A549 (cell line): Measurements from ENCODE around the gene ARG2. TPM values are rescaled to one million over a fixed set of nuclear protein-coding genes. Genes with fewer than 3 reads are reported as not detected.
A peak's percentile ranks its signal among the peaks of the same experiment; 100 is the strongest.

ENCODE experiments used
- ATAC-seq, 2 experiments: fragments of 200-7000 bp in 1 of 2; fragments of >200 bp in 1 of 2; cut with Nextera tagmentation in 1 of 2; cut with Tn5 transposase in 1 of 2; 3 replicates each; pipeline versions ENCODE4 v1.8.0 to v1.9.1; 2018 to 2020; ENCODE audit warnings: mild to moderate bottlenecking in 1 of 2, moderate library complexity in 1 of 2
- CTCF ChIA-PET: fragments of 300-600 bp; sonication (Branson Sonifier 250); formaldehyde crosslinking; extraction: SDS; loops from one replicate; lab custom pipeline; 2021; ENCODE audit warnings: antibody characterized with exemption, inconsistent platforms; lab: Yijun Ruan, JAX
- POLR2A ChIA-PET: fragments of 350-600 bp; formaldehyde crosslinking; extraction: SDS; loops from one replicate; lab custom pipeline; 2021; ENCODE audit warnings: antibody characterized with exemption, inconsistent platforms; lab: Yijun Ruan, JAX
- DNase-seq, 2 experiments: peaks; one replicate each; pipeline versions ENCODE4 v3.0.0 to v3.0.0-alpha.2; 2011 to 2016; ENCODE audit warnings: low read depth in 1 of 2, low spot score in 1 of 2
- FAIRE-seq: peaks from 2 replicates; lab custom pipeline; 2011; peaks lifted over from hg19 to GRCh38; lab: Jason Lieb, UNC
- H3K27ac ChIP-seq, 2 experiments: fragments of >200 bp; sonication (Bioruptor Twin); formaldehyde crosslinking; 3 replicates each; pipeline ENCODE4 v1.5.1; 2016 to 2017
- H3K4me1 ChIP-seq: fragments of >200 bp; sonication (Bioruptor Twin); formaldehyde crosslinking; 3 replicates; pipeline ENCODE4 v1.6.1; 2016
- H3K4me2 ChIP-seq: fragments of >200 bp; sonication (Bioruptor Twin); formaldehyde crosslinking; 3 replicates; pipeline ENCODE4 v1.6.1; 2016
- H3K4me3 ChIP-seq: fragments of >200 bp; sonication (Bioruptor Twin); formaldehyde crosslinking; 3 replicates; pipeline ENCODE4 v1.5.1; 2016
- H3K9me3 ChIP-seq: fragments of >200 bp; sonication (Bioruptor Twin); formaldehyde crosslinking; 3 replicates; pipeline ENCODE4 v1.6.1; 2016
- CBX8 ChIP-seq: fragments of 200-600 bp; sonication (generic); IDR thresholded peaks from 2 replicates; pipeline ENCODE4 v1.6.1; 2016
- EHF ChIP-seq: fragments of 250-450 bp; sonication (Bioruptor Pico); IDR thresholded peaks from 2 replicates; pipeline ENCODE4 v1.5.0; 2020; ENCODE audit warnings: mild to moderate bottlenecking
- ESRRA ChIP-seq: fragments of 150-350 bp; IDR thresholded peaks from 2 replicates; pipeline ENCODE4 v1.6.1; 2014; ENCODE audit warnings: mild to moderate bottlenecking, low read length, borderline replicate concordance
- FOSB ChIP-seq: fragments of 250-450 bp; sonication (Bioruptor Pico); IDR thresholded peaks from 2 replicates; pipeline ENCODE4 v1.5.0; 2020; ENCODE audit warnings: mild to moderate bottlenecking, moderate library complexity
- GATA3 ChIP-seq: IDR thresholded peaks from 2 replicates; pipeline ENCODE4 v1.6.1; 2012; ENCODE audit warnings: borderline replicate concordance
- HDAC2 ChIP-seq: fragments of 200-600 bp; sonication (generic); IDR thresholded peaks from 2 replicates; pipeline ENCODE4 v1.6.1; 2016
- HOXB5 ChIP-seq: fragments of 250-450 bp; sonication (Bioruptor Pico); IDR thresholded peaks from 2 replicates; pipeline ENCODE4 v1.5.0; 2020; ENCODE audit warnings: mild to moderate bottlenecking, moderate library complexity
- JUN ChIP-seq, 2 experiments: fragments of >200 bp; sonication (Bioruptor Twin); formaldehyde crosslinking; IDR thresholded peaks; 2 replicates in 1 of 2; 3 replicates in 1 of 2; pipeline ENCODE4 v1.6.1; 2016 to 2017
- MAFK ChIP-seq: fragments of 450-650 bp; IDR thresholded peaks from 2 replicates; pipeline ENCODE4 v1.6.1; 2014; ENCODE audit not compliant: partially characterized antibody
- MAZ ChIP-seq: fragments of 150-350 bp; IDR thresholded peaks from 2 replicates; pipeline ENCODE4 v1.6.1; 2014; ENCODE audit warnings: antibody characterized with exemption, low read depth, low read length, borderline replicate concordance
- SMC3 ChIP-seq: fragments of >200 bp; sonication (Bioruptor Twin); formaldehyde crosslinking; IDR thresholded peaks from 3 replicates; pipeline ENCODE4 v1.6.1; 2018; ENCODE audit warnings: inconsistent platforms
- ZNF302 ChIP-seq: fragments of 250-450 bp; sonication (Bioruptor Pico); IDR thresholded peaks from 2 replicates; pipeline ENCODE4 v1.9.0; 2021; ENCODE audit warnings: inconsistent platforms, mild to moderate bottlenecking, moderate library complexity
- WGBS: methylation state at CpG from one replicate; pipeline ENCODE4 v1.1.6; 2017; ENCODE audit errors: missing lambda C conversion rate; 5-methylcytosine and 5-hydroxymethylcytosine counted together
- polyA plus RNA-seq, 4 experiments: library from polyadenylated mRNA; depleted of rRNA in 3 of 4; stranded (reverse); fragments of >200 nt; fragmentation: RNase III in 1 of 4; extraction: RNeasy Plus Mini Kit Qiagen cat#74134 plus additional on column Dnase treatment in 1 of 4; gene quantifications; 2 replicates in 3 of 4; 3 replicates in 1 of 4; pipeline ENCODE4 v1.2.3, GENCODE V29; 2011 to 2017
- TF ChIP-seq, protein P1 (sequence below): fragments of 150-350 bp; IDR thresholded peaks from 2 replicates; pipeline ENCODE4 v1.6.1; 2014; ENCODE audit warnings: low read depth, mild to moderate bottlenecking, low read length
- TF ChIP-seq, protein P2 (sequence below): fragments of >200 bp; sonication (Bioruptor Twin); formaldehyde crosslinking; IDR thresholded peaks from 3 replicates; pipeline ENCODE4 v1.5.1; 2016

The ARG2 gene
- polyA plus RNA-seq, 2 of the 4 experiments (the other 2 are of a cell fraction): 1.8 to 2.5 TPM

DNA sequence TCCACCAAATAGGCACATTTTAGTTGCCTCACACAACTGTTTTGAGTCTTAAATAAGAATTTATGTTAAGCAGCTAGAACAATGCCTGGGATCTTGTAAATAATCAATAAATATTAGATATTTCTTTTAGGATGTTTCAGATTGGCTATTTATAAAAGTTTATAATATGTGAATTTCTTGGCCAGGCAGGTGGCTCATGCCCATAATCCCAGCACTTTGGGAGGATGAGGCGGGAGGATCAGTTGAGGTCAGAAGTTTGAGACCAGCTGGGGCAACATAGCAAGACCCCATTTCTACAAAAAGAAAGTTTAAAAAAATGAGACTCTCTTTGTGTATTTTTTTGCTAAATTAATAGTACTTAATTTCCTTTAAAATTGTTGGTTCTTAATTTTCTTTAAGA lies 21.8 kb downstream of the ARG2 start:
- Histone ChIP-seq H3K4me2 (no peak overlapping the region), H3K27ac (no peak overlapping the region), H3K4me1 (peaks cover 2% of the 10 kb centered on the region; the same call in 2 of the 3 replicates), H3K9me3 (no peaks in the 10 kb centered on the region), H3K4me3 (no peak overlapping the region)
- TF ChIP-seq CBX8 (no peak), HOXB5 (CRISPR knock-in tag) (no peak), ESRRA (no peak), GATA3 (no peak), SMC3 (no peak), MAFK (no peak), FOSB (no peak)
- TF ChIP-seq, protein P1, sequence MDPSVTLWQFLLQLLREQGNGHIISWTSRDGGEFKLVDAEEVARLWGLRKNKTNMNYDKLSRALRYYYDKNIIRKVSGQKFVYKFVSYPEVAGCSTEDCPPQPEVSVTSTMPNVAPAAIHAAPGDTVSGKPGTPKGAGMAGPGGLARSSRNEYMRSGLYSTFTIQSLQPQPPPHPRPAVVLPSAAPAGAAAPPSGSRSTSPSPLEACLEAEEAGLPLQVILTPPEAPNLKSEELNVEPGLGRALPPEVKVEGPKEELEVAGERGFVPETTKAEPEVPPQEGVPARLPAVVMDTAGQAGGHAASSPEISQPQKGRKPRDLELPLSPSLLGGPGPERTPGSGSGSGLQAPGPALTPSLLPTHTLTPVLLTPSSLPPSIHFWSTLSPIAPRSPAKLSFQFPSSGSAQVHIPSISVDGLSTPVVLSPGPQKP: no peak
- TF ChIP-seq, protein P2, sequence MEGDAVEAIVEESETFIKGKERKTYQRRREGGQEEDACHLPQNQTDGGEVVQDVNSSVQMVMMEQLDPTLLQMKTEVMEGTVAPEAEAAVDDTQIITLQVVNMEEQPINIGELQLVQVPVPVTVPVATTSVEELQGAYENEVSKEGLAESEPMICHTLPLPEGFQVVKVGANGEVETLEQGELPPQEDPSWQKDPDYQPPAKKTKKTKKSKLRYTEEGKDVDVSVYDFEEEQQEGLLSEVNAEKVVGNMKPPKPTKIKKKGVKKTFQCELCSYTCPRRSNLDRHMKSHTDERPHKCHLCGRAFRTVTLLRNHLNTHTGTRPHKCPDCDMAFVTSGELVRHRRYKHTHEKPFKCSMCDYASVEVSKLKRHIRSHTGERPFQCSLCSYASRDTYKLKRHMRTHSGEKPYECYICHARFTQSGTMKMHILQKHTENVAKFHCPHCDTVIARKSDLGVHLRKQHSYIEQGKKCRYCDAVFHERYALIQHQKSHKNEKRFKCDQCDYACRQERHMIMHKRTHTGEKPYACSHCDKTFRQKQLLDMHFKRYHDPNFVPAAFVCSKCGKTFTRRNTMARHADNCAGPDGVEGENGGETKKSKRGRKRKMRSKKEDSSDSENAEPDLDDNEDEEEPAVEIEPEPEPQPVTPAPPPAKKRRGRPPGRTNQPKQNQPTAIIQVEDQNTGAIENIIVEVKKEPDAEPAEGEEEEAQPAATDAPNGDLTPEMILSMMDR: no peak
- 92% methylated on average over 1 of the region's 1 CpG for WGBS
- FAIRE-seq (no peak), DNase-seq (no peak), ATAC-seq (no peak)
- ChIA-PET CTCF (interaction anchor here (1.2 to 1.5 kb wide), 2 partner anchors 13 to 21 kb away, joined by 3 to 4 read pairs; partner anchors contain the start of gene ARG2), POLR2A (no interaction called here)

DNA sequence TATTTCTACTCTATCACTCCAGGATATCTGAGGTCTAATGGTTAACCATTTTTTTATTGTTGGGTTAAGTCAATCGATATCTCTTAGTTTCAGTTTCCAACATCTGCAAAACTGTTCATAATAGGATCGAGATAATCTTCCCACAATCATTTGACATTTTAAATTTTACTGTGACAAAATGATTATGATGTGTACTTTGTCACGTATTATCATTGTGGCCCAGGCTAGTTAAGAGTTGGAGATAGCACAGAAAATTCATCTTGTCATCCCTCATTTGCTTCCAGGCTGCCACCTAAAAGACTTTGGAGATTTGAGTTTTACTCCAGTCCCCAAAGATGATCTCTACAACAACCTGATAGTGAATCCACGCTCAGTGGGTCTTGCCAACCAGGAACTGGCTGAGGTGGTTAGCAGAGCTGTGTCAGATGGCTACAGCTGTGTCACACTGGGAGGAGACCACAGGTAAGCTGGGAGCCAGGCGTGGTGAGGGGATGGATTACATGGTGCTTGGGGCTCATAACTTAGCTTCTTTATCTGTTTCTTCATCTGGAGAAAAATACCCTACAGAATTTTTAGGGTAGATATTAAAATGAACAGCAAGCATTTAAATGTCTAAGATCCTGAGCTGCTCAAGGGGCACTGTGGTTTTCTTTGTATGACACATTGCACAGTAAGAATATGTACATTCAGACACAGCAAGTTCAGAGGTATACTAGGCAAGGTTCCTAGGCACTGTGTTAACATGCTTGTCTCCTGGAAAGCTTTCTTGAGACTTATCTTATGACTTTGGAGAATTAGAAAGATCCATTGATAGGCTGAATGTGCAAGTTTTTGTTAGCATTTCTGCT lies 22.4 kb downstream of the ARG2 start:
- no peak for DNase-seq
- TF ChIP-seq FOSB: no peak
- TF ChIP-seq, all 56 proteins: peak for 0
- Histone ChIP-seq H3K27ac (no peak overlapping the region), H3K9me3 (no peaks in the 10 kb centered on the region), H3K4me2 (no peak overlapping the region), H3K4me1 (no peaks in the 10 kb centered on the region), H3K4me3 (no peak overlapping the region)
- no peak for FAIRE-seq
- ChIA-PET POLR2A (no interaction called here), CTCF (interaction anchor here (0.9 to 1.5 kb wide), 3 partner anchors 11 to 22 kb away, joined by 3 to 4 read pairs (median 3); partner anchors contain the start of gene ARG2)
- 87% methylated on average over 5 of the region's 5 CpGs for WGBS
- no peak for ATAC-seq

DNA sequence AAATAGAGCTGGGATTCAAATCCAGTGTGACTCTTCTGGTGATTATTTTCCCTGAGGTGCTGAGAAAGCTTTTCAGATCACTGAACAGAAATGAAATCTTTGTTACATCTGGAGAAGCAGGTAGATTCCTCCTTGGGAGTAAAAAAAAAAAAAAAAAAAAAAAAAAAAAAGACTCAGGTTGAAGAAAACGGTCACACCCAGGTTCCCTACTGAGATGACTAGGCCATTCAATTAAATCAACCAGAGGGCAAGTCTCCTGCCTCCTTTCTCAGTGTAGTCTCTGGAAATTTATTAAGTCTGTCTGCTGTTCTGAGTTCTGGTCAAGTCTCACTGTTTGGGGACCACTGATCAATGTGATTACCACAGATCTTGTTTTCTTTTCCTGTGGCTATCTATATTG lies 24.0 kb downstream of the ARG2 start:
- ATAC-seq (0 out of 6 replicates have a peak, but pooled peaks of 1 of the 2 experiments have one; percentile 21), DNase-seq (no peak), FAIRE-seq (no peak)
- no peak overlapping the region for H3K4me2 ChIP-seq
- CTCF ChIA-PET: interaction anchor here (0.6 to 2.7 kb wide), 5 partner anchors 9 to 1101 kb away, joined by 3 to 9 read pairs (median 5); no protein-coding TSS in a partner anchor
- no peak for TF ChIP-seq ZNF302 (CRISPR knock-in tag)
- TF ChIP-seq MAFK: no peak
- TF ChIP-seq, protein P2: no peak
- TF ChIP-seq HDAC2: no peak
- TF ChIP-seq EHF: no peak
- TF ChIP-seq JUN (IDR thresholded peaks at IDR 0.05): no peak
- TF ChIP-seq MAZ: no peak
- no peak overlapping the region for H3K27ac ChIP-seq
- POLR2A ChIA-PET: interaction anchor here (0.6 kb wide), 1 partner anchor 20 kb away, joined by 4 read pairs; no protein-coding TSS in a partner anchor
- no peaks in the 10 kb centered on the region for H3K4me1 ChIP-seq
- no peak overlapping the region for H3K4me3 ChIP-seq
- H3K9me3 ChIP-seq: no peaks in the 10 kb centered on the region
- 68% methylated on average over 1 of the region's 1 CpG for WGBS
